ENCODE measurements around the gene GLI1.

The GLI1 gene

DNA sequence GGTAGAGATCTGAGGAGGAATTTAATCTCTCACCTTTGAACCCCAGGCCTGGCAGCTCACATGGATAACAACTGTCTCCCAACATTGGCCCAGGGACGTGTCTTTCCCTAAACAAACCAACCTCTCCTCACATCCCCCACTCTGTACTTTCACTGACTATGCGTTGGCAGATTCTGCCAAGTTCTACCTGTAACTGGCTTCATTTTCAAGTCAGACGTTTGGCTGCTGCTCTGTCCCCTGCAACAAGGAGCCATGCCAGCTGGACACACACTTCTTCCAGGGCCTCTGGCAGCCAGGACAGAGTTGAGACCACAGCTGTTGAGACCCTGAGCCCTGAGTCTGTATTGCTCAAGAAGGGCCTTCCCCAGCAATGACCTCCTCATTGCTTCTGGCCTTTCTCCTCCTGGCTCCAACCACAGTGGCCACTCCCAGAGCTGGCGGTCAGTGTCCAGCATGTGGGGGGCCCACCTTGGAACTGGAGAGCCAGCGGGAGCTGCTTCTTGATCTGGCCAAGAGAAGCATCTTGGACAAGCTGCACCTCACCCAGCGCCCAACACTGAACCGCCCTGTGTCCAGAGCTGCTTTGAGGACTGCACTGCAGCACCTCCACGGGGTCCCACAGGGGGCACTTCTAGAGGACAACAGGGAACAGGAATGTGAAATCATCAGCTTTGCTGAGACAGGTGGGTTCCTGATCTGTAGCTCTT lies 24.9 kb upstream of the GLI1 start, which contains the start of gene INHBC:
Gene INHBC (plus strand): TSS at position 268 of the 707 bp plus-strand sequence. CDS start 103 bp downstream, at position 371.
- no peak for TF ChIP-seq RAD21 (IDR thresholded peaks at IDR 0.05; ENCODE audit: low read depth)
- no peak for TF ChIP-seq YY1 (IDR thresholded peaks at IDR 0.05; ENCODE audit: low read depth)
- TF ChIP-seq TCF12 (IDR thresholded peaks at IDR 0.05; ENCODE audit: low read depth), result no peak
- no peak for TF ChIP-seq CEBPB (IDR thresholded peaks at IDR 0.05)
- TF ChIP-seq TEAD4 (IDR thresholded peaks at IDR 0.05), result no peak
- TF ChIP-seq TAF1 (IDR thresholded peaks at IDR 0.05; ENCODE audit: low read depth), result no peak
- no peak for TF ChIP-seq FOXM1 (IDR thresholded peaks at IDR 0.05; ENCODE audit: borderline replicate concordance, low read depth)

DNA sequence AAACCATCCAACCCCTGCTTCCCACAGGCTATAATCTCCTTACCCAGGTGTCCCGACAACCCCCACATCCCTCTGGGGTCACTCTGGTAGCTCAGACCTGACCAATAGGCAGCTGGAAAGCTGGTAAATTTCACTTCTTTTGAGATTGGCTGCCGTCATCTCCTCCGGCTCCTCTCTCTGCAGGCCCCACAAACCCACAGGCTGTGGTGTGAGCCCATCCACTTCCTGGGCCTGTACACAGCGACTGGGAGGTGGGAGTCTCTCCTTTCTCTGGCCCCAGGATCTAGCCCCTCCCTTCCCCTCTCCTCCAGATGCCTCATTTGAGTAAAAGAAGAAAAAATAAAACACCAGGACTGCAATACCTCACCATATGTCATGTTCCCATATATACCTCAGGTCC lies 24.3 kb upstream of the GLI1 start:
- TF ChIP-seq ZBTB7A (IDR thresholded peaks at IDR 0.05; ENCODE audit: low read depth), result no peak
- no peak for TF ChIP-seq RAD21 (IDR thresholded peaks at IDR 0.05; ENCODE audit: low read depth)
- TF ChIP-seq, protein P1, sequence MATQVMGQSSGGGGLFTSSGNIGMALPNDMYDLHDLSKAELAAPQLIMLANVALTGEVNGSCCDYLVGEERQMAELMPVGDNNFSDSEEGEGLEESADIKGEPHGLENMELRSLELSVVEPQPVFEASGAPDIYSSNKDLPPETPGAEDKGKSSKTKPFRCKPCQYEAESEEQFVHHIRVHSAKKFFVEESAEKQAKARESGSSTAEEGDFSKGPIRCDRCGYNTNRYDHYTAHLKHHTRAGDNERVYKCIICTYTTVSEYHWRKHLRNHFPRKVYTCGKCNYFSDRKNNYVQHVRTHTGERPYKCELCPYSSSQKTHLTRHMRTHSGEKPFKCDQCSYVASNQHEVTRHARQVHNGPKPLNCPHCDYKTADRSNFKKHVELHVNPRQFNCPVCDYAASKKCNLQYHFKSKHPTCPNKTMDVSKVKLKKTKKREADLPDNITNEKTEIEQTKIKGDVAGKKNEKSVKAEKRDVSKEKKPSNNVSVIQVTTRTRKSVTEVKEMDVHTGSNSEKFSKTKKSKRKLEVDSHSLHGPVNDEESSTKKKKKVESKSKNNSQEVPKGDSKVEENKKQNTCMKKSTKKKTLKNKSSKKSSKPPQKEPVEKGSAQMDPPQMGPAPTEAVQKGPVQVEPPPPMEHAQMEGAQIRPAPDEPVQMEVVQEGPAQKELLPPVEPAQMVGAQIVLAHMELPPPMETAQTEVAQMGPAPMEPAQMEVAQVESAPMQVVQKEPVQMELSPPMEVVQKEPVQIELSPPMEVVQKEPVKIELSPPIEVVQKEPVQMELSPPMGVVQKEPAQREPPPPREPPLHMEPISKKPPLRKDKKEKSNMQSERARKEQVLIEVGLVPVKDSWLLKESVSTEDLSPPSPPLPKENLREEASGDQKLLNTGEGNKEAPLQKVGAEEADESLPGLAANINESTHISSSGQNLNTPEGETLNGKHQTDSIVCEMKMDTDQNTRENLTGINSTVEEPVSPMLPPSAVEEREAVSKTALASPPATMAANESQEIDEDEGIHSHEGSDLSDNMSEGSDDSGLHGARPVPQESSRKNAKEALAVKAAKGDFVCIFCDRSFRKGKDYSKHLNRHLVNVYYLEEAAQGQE (IDR thresholded peaks at IDR 0.05; ENCODE audit: low read depth), result no peak
- TF ChIP-seq, protein P2, sequence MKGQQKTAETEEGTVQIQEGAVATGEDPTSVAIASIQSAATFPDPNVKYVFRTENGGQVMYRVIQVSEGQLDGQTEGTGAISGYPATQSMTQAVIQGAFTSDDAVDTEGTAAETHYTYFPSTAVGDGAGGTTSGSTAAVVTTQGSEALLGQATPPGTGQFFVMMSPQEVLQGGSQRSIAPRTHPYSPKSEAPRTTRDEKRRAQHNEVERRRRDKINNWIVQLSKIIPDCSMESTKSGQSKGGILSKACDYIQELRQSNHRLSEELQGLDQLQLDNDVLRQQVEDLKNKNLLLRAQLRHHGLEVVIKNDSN (IDR thresholded peaks at IDR 0.05), result no peak
- no peak for TF ChIP-seq TCF12 (IDR thresholded peaks at IDR 0.05; ENCODE audit: low read depth)

DNA sequence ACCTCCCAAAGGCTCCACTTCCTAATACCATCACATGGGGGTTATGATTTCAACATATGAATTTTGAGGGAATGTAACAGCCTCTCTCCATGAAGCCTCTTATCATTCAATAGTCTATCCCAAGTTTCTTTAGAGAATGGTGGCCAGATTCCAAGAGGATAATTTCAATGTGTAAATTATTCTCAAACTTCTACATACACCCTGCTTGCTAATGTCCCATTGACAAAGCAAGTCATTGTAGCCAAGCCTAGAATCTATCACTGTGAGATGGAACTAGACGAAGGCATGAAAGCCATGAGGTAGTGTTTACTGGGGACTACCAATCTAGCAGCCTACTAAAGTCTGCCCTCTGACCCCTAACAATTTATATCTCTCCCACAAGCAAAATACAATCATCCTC lies 21.2 kb upstream of the GLI1 start:
- TF ChIP-seq CEBPB (IDR thresholded peaks at IDR 0.05), result no peak
- TF ChIP-seq EGR1 (IDR thresholded peaks at IDR 0.05), result no peak
- TF ChIP-seq, protein P3, sequence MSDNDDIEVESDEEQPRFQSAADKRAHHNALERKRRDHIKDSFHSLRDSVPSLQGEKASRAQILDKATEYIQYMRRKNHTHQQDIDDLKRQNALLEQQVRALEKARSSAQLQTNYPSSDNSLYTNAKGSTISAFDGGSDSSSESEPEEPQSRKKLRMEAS (IDR thresholded peaks at IDR 0.05), result no peak
- no peak for TF ChIP-seq ZBTB7A (IDR thresholded peaks at IDR 0.05; ENCODE audit: low read depth)

DNA sequence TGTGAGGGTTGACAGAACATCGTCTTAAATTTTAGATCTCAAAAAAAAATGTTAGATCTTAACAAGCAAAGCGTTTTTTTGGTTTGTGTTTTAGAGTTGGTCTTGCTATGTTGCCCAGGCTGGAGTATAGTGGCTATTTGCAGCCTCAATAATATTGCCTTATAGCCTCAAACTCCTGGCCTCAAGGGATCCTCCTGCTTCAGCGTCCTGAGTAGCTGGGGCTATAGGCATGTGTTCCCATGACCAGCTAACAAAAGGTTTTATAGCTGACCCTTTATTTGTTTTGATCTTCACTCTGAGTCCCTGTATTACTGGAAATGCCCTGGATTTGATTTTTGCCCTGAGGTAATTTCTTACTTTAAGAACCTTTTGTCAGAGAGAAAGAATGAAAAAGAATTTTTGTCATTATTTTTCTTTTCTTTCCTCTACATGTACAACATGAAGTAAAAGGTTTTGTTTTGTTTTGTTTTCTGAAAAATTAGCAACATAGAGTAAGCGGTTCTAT lies 19.8 kb upstream of the GLI1 start:
- TF ChIP-seq FOXM1 (IDR thresholded peaks at IDR 0.05; ENCODE audit: borderline replicate concordance, low read depth), result no peak
- TF ChIP-seq EGR1 (IDR thresholded peaks at IDR 0.05), result no peak
- TF ChIP-seq TAF1 (IDR thresholded peaks at IDR 0.05; ENCODE audit: low read depth), result no peak
- TF ChIP-seq CREB1 (IDR thresholded peaks at IDR 0.05; ENCODE audit: low read depth), result no peak
- TF ChIP-seq RAD21 (IDR thresholded peaks at IDR 0.05; ENCODE audit: low read depth), result no peak
- no peak for TF ChIP-seq TCF12 (IDR thresholded peaks at IDR 0.05; ENCODE audit: low read depth)

DNA sequence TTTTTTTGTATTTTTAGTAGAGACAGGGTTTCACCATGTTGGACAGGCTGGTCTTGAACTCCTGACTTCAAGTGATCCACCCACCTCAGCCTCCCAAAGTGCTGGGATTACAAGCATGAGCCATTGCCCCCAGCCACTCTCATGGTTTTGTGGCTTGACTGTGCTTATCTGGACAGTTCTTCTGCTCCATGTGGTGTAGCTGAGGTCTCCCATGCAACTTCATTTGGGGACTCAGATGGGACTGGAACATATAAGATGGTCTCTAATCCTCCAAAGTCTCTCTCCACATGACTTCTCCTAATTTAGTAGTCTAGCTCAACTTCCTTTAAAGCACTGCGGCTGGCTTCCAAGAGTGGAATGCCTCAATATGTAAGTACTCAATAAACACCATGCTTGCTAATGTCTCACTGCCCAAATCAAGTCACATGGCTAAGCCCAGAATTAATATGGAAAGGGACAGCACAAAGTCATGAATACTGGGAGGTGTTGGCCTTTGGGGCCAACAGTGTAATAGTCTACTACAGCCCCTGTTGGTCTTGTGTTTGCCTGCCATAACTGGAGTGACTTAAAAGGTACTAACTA lies 17.6 kb upstream of the GLI1 start:
- TF ChIP-seq ZBTB7A (IDR thresholded peaks at IDR 0.05; ENCODE audit: low read depth) (no peak), TCF12 (IDR thresholded peaks at IDR 0.05; ENCODE audit: low read depth) (no peak), RAD21 (IDR thresholded peaks at IDR 0.05; ENCODE audit: low read depth) (no peak), EP300 (IDR thresholded peaks at IDR 0.05; ENCODE audit: borderline replicate concordance) (no peak), EGR1 (IDR thresholded peaks at IDR 0.05) (no peak), FOXM1 (IDR thresholded peaks at IDR 0.05; ENCODE audit: borderline replicate concordance, low read depth) (no peak), TAF1 (IDR thresholded peaks at IDR 0.05; ENCODE audit: low read depth) (no peak), YY1 (IDR thresholded peaks at IDR 0.05; ENCODE audit: low read depth) (no peak), CREB1 (IDR thresholded peaks at IDR 0.05; ENCODE audit: low read depth) (no peak)
- TF ChIP-seq, protein P3 (IDR thresholded peaks at IDR 0.05), result no peak
- TF ChIP-seq, protein P2 (IDR thresholded peaks at IDR 0.05), result no peak
- TF ChIP-seq, protein P1 (IDR thresholded peaks at IDR 0.05; ENCODE audit: low read depth), result no peak

DNA sequence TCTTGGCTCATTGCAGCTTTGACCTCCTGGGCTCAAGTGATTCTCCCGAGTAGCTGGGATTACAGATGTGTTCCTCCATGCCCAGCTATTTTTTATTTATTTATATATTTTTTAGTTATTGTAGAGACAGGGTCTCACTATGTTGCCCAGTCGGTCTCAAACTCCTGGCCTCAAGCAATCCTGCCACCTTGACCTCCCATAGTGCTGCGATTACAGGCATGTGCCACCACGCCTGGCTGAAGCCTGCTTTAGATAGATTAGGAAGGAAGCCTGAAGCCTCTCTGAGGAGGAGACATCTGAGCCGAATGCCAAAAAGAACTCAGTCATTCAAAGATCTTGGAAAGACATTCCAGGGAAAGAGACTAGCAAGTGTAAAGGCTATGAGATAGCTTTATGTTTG lies 14.8 kb upstream of the GLI1 start:
- no peak for TF ChIP-seq EP300 (IDR thresholded peaks at IDR 0.05; ENCODE audit: borderline replicate concordance)
- TF ChIP-seq TAF1 (IDR thresholded peaks at IDR 0.05; ENCODE audit: low read depth), result no peak
- TF ChIP-seq FOXM1 (IDR thresholded peaks at IDR 0.05; ENCODE audit: borderline replicate concordance, low read depth), result no peak
- TF ChIP-seq, protein P3 (IDR thresholded peaks at IDR 0.05), result no peak
- TF ChIP-seq, protein P2 (IDR thresholded peaks at IDR 0.05), result no peak
- TF ChIP-seq NFIC (IDR thresholded peaks at IDR 0.05), result no peak
- no peak for TF ChIP-seq TEAD4 (IDR thresholded peaks at IDR 0.05)
- TF ChIP-seq, protein P1 (IDR thresholded peaks at IDR 0.05; ENCODE audit: low read depth), result no peak
